ENCODE results near the gene ATP9A. TPM values are rescaled to one million over a fixed set of nuclear protein-coding genes. Genes with fewer than 3 reads are reported as not detected.
"Not testable (repeated sequence)": the region's sequence is repeated elsewhere in the genome, so short reads cannot be mapped to it uniquely, and the experiment has no call there.

Gene ATP9A
- total and polyA plus RNA-seq, 2 of the 8 experiments (the other 6 are each of a cell fraction or from before 2014, with no cell fraction given): 5.0 to 6.4 TPM

GRCh38 chr20:51756653-51757052 is 11.5 kb downstream of the ATP9A start (continued):
- no peak for TF ChIP-seq ZNF274 (IDR thresholded peaks at IDR 0.05; ENCODE audit: borderline replicate concordance, extremely low read depth, low read length)

DNA sequence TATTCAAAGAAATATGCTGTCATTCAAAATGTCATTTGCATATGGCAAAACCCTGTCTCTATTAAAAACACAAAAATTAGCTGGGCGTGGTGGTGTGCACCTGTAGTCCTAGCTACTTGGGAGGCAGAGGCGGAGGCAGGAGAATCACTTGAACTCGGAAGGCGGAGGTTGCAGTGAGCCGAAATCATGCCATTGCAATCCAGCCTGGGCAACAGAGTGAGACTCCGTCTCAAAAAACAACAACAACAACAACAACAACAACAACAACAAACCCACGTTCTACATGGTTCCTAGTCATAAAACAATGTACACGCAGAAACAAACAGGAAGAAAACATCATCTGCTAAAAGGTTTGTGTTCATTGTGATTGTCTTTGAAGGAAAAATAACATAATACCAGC is 15.0 kb downstream of the ATP9A start:
- H4K8ac ChIP-seq (ENCODE audit: extremely low read depth, insufficient read depth, low read length); H3K4me3 ChIP-seq (ENCODE audit: extremely low read depth in 1 of 4, insufficient read depth in 2 of 4, low read depth in 3 of 4, low read length in 4 of 4); H3K4ac ChIP-seq (replicated peaks; ENCODE audit: insufficient read length, low read depth, low read length); H3K14ac ChIP-seq (ENCODE audit: insufficient read length); H3K23me2 ChIP-seq (ENCODE audit: low read depth, low read length); H3K27ac ChIP-seq (ENCODE audit: low read depth, low read length); H4K91ac ChIP-seq (replicated peaks; ENCODE audit: insufficient read length, low read length); H3K79me1 ChIP-seq (ENCODE audit: low read depth, low read length); H2BK15ac ChIP-seq (ENCODE audit: low read length); H2BK20ac ChIP-seq (ENCODE audit: low read length); H3K36me3 ChIP-seq (ENCODE audit: control insufficient read depth in 2 of 4, insufficient read depth in 4 of 4, low read length in 3 of 4); H3K4me2 ChIP-seq (ENCODE audit: insufficient read depth in 1 of 2, low read depth in 2 of 2, low read length in 2 of 2); H2BK12ac ChIP-seq (ENCODE audit: low read depth, low read length); H3K27me3 ChIP-seq (replicated peaks in 1 of 4; ENCODE audit: control insufficient read depth in 3 of 4, extremely low read depth in 1 of 4, insufficient read depth in 3 of 4, low read length in 3 of 4); POLR2A ChIA-PET (ENCODE audit: partially characterized antibody); H4K20me1 ChIP-seq (replicated peaks in 1 of 2; ENCODE audit: control insufficient read depth in 1 of 2, insufficient read depth in 2 of 2, low read length in 2 of 2); H3K4me1 ChIP-seq (replicated peaks in 1 of 4; ENCODE audit: control insufficient read depth in 3 of 4, insufficient read depth in 4 of 4, low read length in 3 of 4); H3K9me3 ChIP-seq (ENCODE audit: insufficient read depth in 2 of 2, low read depth in 1 of 2, low read length in 1 of 2); H3K79me2 ChIP-seq (ENCODE audit: control insufficient read depth in 1 of 2, insufficient read depth in 2 of 2, low read length in 2 of 2); DNase-seq (ENCODE audit: low read depth in 1 of 2, low spot score in 2 of 2); H2AFZ ChIP-seq (ENCODE audit: low read length); H2BK120ac ChIP-seq (replicated peaks; ENCODE audit: low read depth, low read length); H4K5ac ChIP-seq (ENCODE audit: insufficient read length, low read depth, low read length); H3K18ac ChIP-seq (ENCODE audit: extremely low read depth, low read length); H3K56ac ChIP-seq (replicated peaks; ENCODE audit: insufficient read length, low read depth, low read length); H2AK5ac ChIP-seq (ENCODE audit: low read depth, low read length); FAIRE-seq; H3K23ac ChIP-seq (ENCODE audit: insufficient read length); H3K9ac ChIP-seq (replicated peaks in 1 of 4; ENCODE audit: extremely low read depth in 1 of 4, low read depth in 3 of 4, low read length in 3 of 4); H2BK5ac ChIP-seq (ENCODE audit: low read depth, low read length): not testable (repeated sequence)
- CTCF ChIA-PET (ENCODE audit: partially characterized antibody): interaction anchor here (0.6 kb wide), 1 partner anchor 1742 kb away, joined by 3 read pairs; no protein-coding TSS in a partner anchor
- WGBS, 2 experiments (ENCODE audit: extremely low coverage in 1 of 2, insufficient coverage in 1 of 2, insufficient read length in 1 of 2, insufficient replicate concordance in 2 of 2, low coverage in 1 of 2, low lambda C conversion rate in 2 of 2, missing lambda C conversion rate in 1 of 2): 93% methylated on average over 8 of the region's 8 CpGs; no CpG with 5 or more reads in 1 of the 2 experiments

All from H1 (cell line).